ENCODE measurements around the gene B4GALT5. TPM values are rescaled to one million over a fixed set of nuclear protein-coding genes. Genes with fewer than 3 reads are reported as not detected.

Gene B4GALT5
- total and polyA plus RNA-seq, 7 experiments from 2014 or later: 0.14 to 23.1 (median 3.6) TPM

- Mint-ChIP-seq H3K27ac (no peak overlapping the region), H3K4me3 (no peak overlapping the region), H3K9me3 (no peaks in the 10 kb centered on the region), H3K27me3 (no peaks in the 10 kb centered on the region), H3K4me1 (peaks cover 12 to 49% (median 22%) of the 10 kb centered on the region in 7 donors), H3K36me3 (peaks cover 0 to 6% (median 0%) of the 10 kb centered on the region in 5 donors)
- ATAC-seq: no peak
- Histone ChIP-seq H3K4me3 (ENCODE audit: low read length) (no peak overlapping the region), H3K27me3 (ENCODE audit: control insufficient read depth in 2 of 2, insufficient read depth in 2 of 2, low read length in 2 of 2) (no peaks in the 10 kb centered on the region), H3K4me1 (ENCODE audit: control insufficient read depth in 2 of 2, insufficient read depth in 2 of 2, low read length in 2 of 2) (peaks cover 0 to 39% of the 10 kb centered on the region in 2 donors), H3K27ac (ENCODE audit: low read depth, low read length) (no peak overlapping the region), H3K36me3 (ENCODE audit: control insufficient read depth in 2 of 3, insufficient read depth in 3 of 3, low read length in 3 of 3) (no peaks in the 10 kb centered on the region), H3K9me3 (ENCODE audit: control insufficient read depth in 2 of 3, low read length in 3 of 3) (no peaks in the 10 kb centered on the region)
- intact Hi-C loops (cut with micrococcal nuclease): loop anchor here in 1 of 2 donors (5.0 kb wide), 1 partner anchor 45 kb away; no protein-coding TSS in a partner anchor
- POLR2A ChIA-PET: no interaction called here
- no peak for DNase-seq
- CTCF ChIA-PET: no interaction called here
Measured at GRCh38 chr20:49666911-49667310, 46.8 kb downstream of the B4GALT5 start.

GRCh38 chr20:49665796-49666195 is 47.9 kb downstream of the B4GALT5 start:
- H3K27me3 Mint-ChIP-seq: no peaks in the 10 kb centered on the region
- peaks cover 0 to 4% (median 0%) of the 10 kb centered on the region in 5 donors for H3K36me3 Mint-ChIP-seq
- ATAC-seq: no peak
- H3K4me3 Mint-ChIP-seq: no peak overlapping the region
- intact Hi-C loops (cut with micrococcal nuclease): loop anchor here in 1 of 2 donors (5.0 kb wide), 1 partner anchor 43 kb away; no protein-coding TSS in a partner anchor
- Histone ChIP-seq H3K36me3 (ENCODE audit: control insufficient read depth in 2 of 3, insufficient read depth in 3 of 3, low read length in 3 of 3) (no peaks in the 10 kb centered on the region), H3K9me3 (ENCODE audit: control insufficient read depth in 2 of 3, low read length in 3 of 3) (no peaks in the 10 kb centered on the region), H3K4me1 (ENCODE audit: control insufficient read depth in 2 of 2, insufficient read depth in 2 of 2, low read length in 2 of 2) (peaks cover 0 to 31% of the 10 kb centered on the region in 2 donors), H3K4me3 (ENCODE audit: low read length) (no peak overlapping the region), H3K27me3 (ENCODE audit: control insufficient read depth in 2 of 2, insufficient read depth in 2 of 2, low read length in 2 of 2) (no peaks in the 10 kb centered on the region), H3K27ac (ENCODE audit: low read depth, low read length) (no peak overlapping the region)
- H3K9me3 Mint-ChIP-seq: no peaks in the 10 kb centered on the region
- no peak for DNase-seq
- H3K4me1 Mint-ChIP-seq: peaks cover 12 to 44% (median 17%) of the 10 kb centered on the region in 7 donors
- CTCF ChIA-PET: no interaction called here
- peak overlapping the region in 2 of 9 donors; percentile 8 to 53 for H3K27ac Mint-ChIP-seq
- POLR2A ChIA-PET: no interaction called here

- Mint-ChIP-seq H3K27me3 (no peaks in the 10 kb centered on the region), H3K9me3 (no peaks in the 10 kb centered on the region), H3K36me3 (peaks cover 0 to 4% (median 0%) of the 10 kb centered on the region in 5 donors), H3K4me1 (peaks cover 5 to 34% (median 10%) of the 10 kb centered on the region in 7 donors), H3K27ac (no peak overlapping the region), H3K4me3 (no peak overlapping the region)
- POLR2A ChIA-PET: no interaction called here
- DNase-seq (no peak), ATAC-seq (no peak)
- no peaks in the 10 kb centered on the region for H3K36me3 ChIP-seq (ENCODE audit: control insufficient read depth in 2 of 3, insufficient read depth in 3 of 3, low read length in 3 of 3)
- no peak overlapping the region for H3K4me3 ChIP-seq (ENCODE audit: low read length)
- H3K4me1 ChIP-seq (ENCODE audit: control insufficient read depth in 2 of 2, insufficient read depth in 2 of 2, low read length in 2 of 2): peaks cover 0 to 22% of the 10 kb centered on the region in 2 donors
- no peak overlapping the region for H3K27ac ChIP-seq (ENCODE audit: low read depth, low read length)
- H3K9me3 ChIP-seq (ENCODE audit: control insufficient read depth in 2 of 3, low read length in 3 of 3): no peaks in the 10 kb centered on the region
- intact Hi-C loops (cut with micrococcal nuclease): loop anchor here in 1 of 2 donors (5.0 kb wide), 1 partner anchor 42 kb away; no protein-coding TSS in a partner anchor
- H3K27me3 ChIP-seq (ENCODE audit: control insufficient read depth in 2 of 2, insufficient read depth in 2 of 2, low read length in 2 of 2): no peaks in the 10 kb centered on the region
- CTCF ChIA-PET: interaction anchor here (0.9 to 1.1 kb wide), 2 partner anchors 12 to 63 kb away, joined by 3 read pairs; no protein-coding TSS in a partner anchor
Measured at GRCh38 chr20:49664612-49665313, 48.9 kb downstream of the B4GALT5 start.

- H3K4me1 Mint-ChIP-seq: peaks cover 0 to 26% (median 5%) of the 10 kb centered on the region in 7 donors
- H3K27ac Mint-ChIP-seq: peak overlapping the region in 1 of 9 donors; percentile 13
- intact Hi-C loops (cut with micrococcal nuclease): no loop called here
- ChIA-PET CTCF (no interaction called here), POLR2A (no interaction called here)
- DNase-seq (no peak), ATAC-seq (no peak)
- no peak overlapping the region for H3K4me3 Mint-ChIP-seq
- Histone ChIP-seq H3K27ac (ENCODE audit: low read depth, low read length) (no peak overlapping the region), H3K4me3 (ENCODE audit: low read length) (no peak overlapping the region), H3K36me3 (ENCODE audit: control insufficient read depth in 2 of 3, insufficient read depth in 3 of 3, low read length in 3 of 3) (no peaks in the 10 kb centered on the region), H3K27me3 (ENCODE audit: control insufficient read depth in 2 of 2, insufficient read depth in 2 of 2, low read length in 2 of 2) (no peaks in the 10 kb centered on the region), H3K4me1 (ENCODE audit: control insufficient read depth in 2 of 2, insufficient read depth in 2 of 2, low read length in 2 of 2) (peaks cover 0 to 15% of the 10 kb centered on the region in 2 donors), H3K9me3 (ENCODE audit: control insufficient read depth in 2 of 3, low read length in 3 of 3) (no peaks in the 10 kb centered on the region)
- no peaks in the 10 kb centered on the region for H3K9me3 Mint-ChIP-seq
- no peaks in the 10 kb centered on the region for H3K27me3 Mint-ChIP-seq
- no peaks in the 10 kb centered on the region for H3K36me3 Mint-ChIP-seq
Measured at GRCh38 chr20:49663112-49663511, 50.6 kb downstream of the B4GALT5 start.

GRCh38 chr20:49661560-49662329 is 51.9 kb downstream of the B4GALT5 start:
- CTCF ChIA-PET: no interaction called here
- Mint-ChIP-seq H3K4me1 (peaks cover 0 to 29% (median 5%) of the 10 kb centered on the region in 7 donors), H3K27ac (no peak overlapping the region), H3K27me3 (no peaks in the 10 kb centered on the region), H3K36me3 (peaks cover 0 to 7% (median 5%) of the 10 kb centered on the region in 5 donors), H3K4me3 (peak overlapping the region in 1 of 10 donors; percentile 4), H3K9me3 (no peaks in the 10 kb centered on the region)
- no peaks in the 10 kb centered on the region for H3K36me3 ChIP-seq (ENCODE audit: control insufficient read depth in 2 of 3, insufficient read depth in 3 of 3, low read length in 3 of 3)
- H3K4me3 ChIP-seq (ENCODE audit: low read length): no peak overlapping the region
- POLR2A ChIA-PET: no interaction called here
- no peaks in the 10 kb centered on the region for H3K27me3 ChIP-seq (ENCODE audit: control insufficient read depth in 2 of 2, insufficient read depth in 2 of 2, low read length in 2 of 2)
- H3K9me3 ChIP-seq (ENCODE audit: control insufficient read depth in 2 of 3, low read length in 3 of 3): no peaks in the 10 kb centered on the region
- intact Hi-C loops (cut with micrococcal nuclease): no loop called here
- no peak overlapping the region for H3K27ac ChIP-seq (ENCODE audit: low read depth, low read length)
- DNase-seq (no peak), ATAC-seq (no peak)
- peaks cover 0 to 15% of the 10 kb centered on the region in 2 donors for H3K4me1 ChIP-seq (ENCODE audit: control insufficient read depth in 2 of 2, insufficient read depth in 2 of 2, low read length in 2 of 2)

GRCh38 chr20:49660912-49661311 is 52.8 kb downstream of the B4GALT5 start:
- no peak overlapping the region for H3K4me3 ChIP-seq (ENCODE audit: low read length)
- ChIA-PET CTCF (no interaction called here), POLR2A (no interaction called here)
- H3K27me3 ChIP-seq (ENCODE audit: control insufficient read depth in 2 of 2, insufficient read depth in 2 of 2, low read length in 2 of 2): no peaks in the 10 kb centered on the region
- H3K9me3 Mint-ChIP-seq: peaks cover 0 to 2% (median 0%) of the 10 kb centered on the region in 11 donors
- no peak for DNase-seq
- peaks cover 0 to 15% of the 10 kb centered on the region in 2 donors for H3K4me1 ChIP-seq (ENCODE audit: control insufficient read depth in 2 of 2, insufficient read depth in 2 of 2, low read length in 2 of 2)
- H3K36me3 ChIP-seq (ENCODE audit: control insufficient read depth in 2 of 3, insufficient read depth in 3 of 3, low read length in 3 of 3): peaks cover 0 to 4% (median 0%) of the 10 kb centered on the region in 3 experiments
- H3K27me3 Mint-ChIP-seq: no peaks in the 10 kb centered on the region
- no peak overlapping the region for H3K4me3 Mint-ChIP-seq
- H3K36me3 Mint-ChIP-seq: peaks cover 5 to 15% (median 10%) of the 10 kb centered on the region in 5 donors
- intact Hi-C loops (cut with micrococcal nuclease): no loop called here
- H3K9me3 ChIP-seq (ENCODE audit: control insufficient read depth in 2 of 3, low read length in 3 of 3): no peaks in the 10 kb centered on the region
- peaks cover 0 to 30% (median 5%) of the 10 kb centered on the region in 7 donors for H3K4me1 Mint-ChIP-seq
- H3K27ac ChIP-seq (ENCODE audit: low read depth, low read length): no peak overlapping the region
- H3K27ac Mint-ChIP-seq: no peak overlapping the region
- ATAC-seq: no peak
